ENCODE data around the gene CHMP1B.

DNA sequence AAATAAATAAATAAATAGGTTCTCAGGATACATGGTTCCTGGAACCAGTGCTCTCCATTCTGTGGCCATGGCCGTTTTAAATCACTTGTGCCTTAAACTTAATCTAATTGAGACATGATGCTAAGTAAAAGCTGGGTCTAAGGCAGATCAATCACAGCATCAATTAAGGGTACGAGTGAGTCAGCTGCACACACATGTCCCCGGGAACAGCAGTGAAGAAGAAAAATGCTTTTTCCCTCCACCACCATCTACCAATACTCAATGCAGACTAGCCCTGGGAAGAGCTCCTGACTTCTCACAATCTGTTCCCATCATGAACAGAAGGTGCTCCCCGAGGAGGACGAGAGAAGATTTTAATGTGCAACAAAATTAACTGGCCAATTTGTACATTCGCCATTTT lies 6.8 kb upstream of the CHMP1B start:
- TF ChIP-seq, protein P1, sequence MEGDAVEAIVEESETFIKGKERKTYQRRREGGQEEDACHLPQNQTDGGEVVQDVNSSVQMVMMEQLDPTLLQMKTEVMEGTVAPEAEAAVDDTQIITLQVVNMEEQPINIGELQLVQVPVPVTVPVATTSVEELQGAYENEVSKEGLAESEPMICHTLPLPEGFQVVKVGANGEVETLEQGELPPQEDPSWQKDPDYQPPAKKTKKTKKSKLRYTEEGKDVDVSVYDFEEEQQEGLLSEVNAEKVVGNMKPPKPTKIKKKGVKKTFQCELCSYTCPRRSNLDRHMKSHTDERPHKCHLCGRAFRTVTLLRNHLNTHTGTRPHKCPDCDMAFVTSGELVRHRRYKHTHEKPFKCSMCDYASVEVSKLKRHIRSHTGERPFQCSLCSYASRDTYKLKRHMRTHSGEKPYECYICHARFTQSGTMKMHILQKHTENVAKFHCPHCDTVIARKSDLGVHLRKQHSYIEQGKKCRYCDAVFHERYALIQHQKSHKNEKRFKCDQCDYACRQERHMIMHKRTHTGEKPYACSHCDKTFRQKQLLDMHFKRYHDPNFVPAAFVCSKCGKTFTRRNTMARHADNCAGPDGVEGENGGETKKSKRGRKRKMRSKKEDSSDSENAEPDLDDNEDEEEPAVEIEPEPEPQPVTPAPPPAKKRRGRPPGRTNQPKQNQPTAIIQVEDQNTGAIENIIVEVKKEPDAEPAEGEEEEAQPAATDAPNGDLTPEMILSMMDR (IDR thresholded peaks at IDR 0.05): no peak
- TF ChIP-seq ZFX (IDR thresholded peaks at IDR 0.05; ENCODE audit: borderline replicate concordance): no peak
